GM04503 (cell line): Measurements from ENCODE around the gene BEGAIN.

Experiments used
- DNase-seq: peaks from one replicate; pipeline ENCODE4 v3.0.0-alpha.2; 2012; ENCODE audit warnings: low read depth

BEGAIN gene

GRCh38 chr14:100587086-100587762 lies at the start of gene BEGAIN:
BEGAIN (minus strand) TSS chr14:100587417; CDS start chr14:100587290, 127 bp downstream.
- DNase-seq, result no peak

- no peak for DNase-seq
These were observed 49.3 kb upstream of the BEGAIN start for GRCh38 chr14:100636559-100636958.

- no peak for DNase-seq
These were observed 46.8 kb upstream of the BEGAIN start for GRCh38 chr14:100634026-100634425.

- DNase-seq, result no peak
These were observed 46.2 kb upstream of the BEGAIN start for GRCh38 chr14:100633406-100633805.

- DNase-seq, result no peak
These were observed 42.5 kb upstream of the BEGAIN start for GRCh38 chr14:100629696-100630095.

- DNase-seq, result no peak
These were observed 41.9 kb upstream of the BEGAIN start for GRCh38 chr14:100629098-100629497.

- no peak for DNase-seq
These were observed 41.0 kb upstream of the BEGAIN start for GRCh38 chr14:100628225-100628624.

GRCh38 chr14:100626614-100627013 lies 39.4 kb upstream of the BEGAIN start:
- no peak for DNase-seq

GRCh38 chr14:100623961-100624360 lies 36.7 kb upstream of the BEGAIN start:
- no peak for DNase-seq

GRCh38 chr14:100623557-100623956 lies 36.3 kb upstream of the BEGAIN start:
- DNase-seq, result no peak

GRCh38 chr14:100622708-100623485 lies 35.7 kb upstream of the BEGAIN start:
- no peak for DNase-seq

- no peak for DNase-seq
These were observed 35.0 kb upstream of the BEGAIN start for GRCh38 chr14:100622224-100622623.

GRCh38 chr14:100621806-100622205 lies 34.6 kb upstream of the BEGAIN start:
- no peak for DNase-seq

GRCh38 chr14:100620255-100621100 lies 33.3 kb upstream of the BEGAIN start:
- DNase-seq, result no peak

GRCh38 chr14:100619396-100620254 lies 32.4 kb upstream of the BEGAIN start:
- DNase-seq, result no peak

GRCh38 chr14:100618763-100619320 lies 31.6 kb upstream of the BEGAIN start:
- no peak for DNase-seq

- DNase-seq, result no peak
These were observed 31.1 kb upstream of the BEGAIN start for GRCh38 chr14:100618318-100618693.

GRCh38 chr14:100617410-100618317 lies 30.4 kb upstream of the BEGAIN start:
- DNase-seq, result no peak

GRCh38 chr14:100616854-100617409 lies 29.7 kb upstream of the BEGAIN start:
- DNase-seq, result no peak
